Ovary (tissue), 3 donors: Measurements from ENCODE around the gene RRAD.
"Not testable (repeated sequence)": the region's sequence is repeated elsewhere in the genome, so short reads cannot be mapped to it uniquely, and the experiment has no call there.

Source experiments
- CTCF ChIP-seq, 3 donors: fragments of 450-650 bp in 2 of 3; fragments of 200-600 bp in 1 of 3; IDR thresholded peaks; one replicate each; pipeline versions ENCODE4 v1.5.1 to v1.8.0; 2016 to 2022; ENCODE audit warnings: antibody characterized with exemption in 3 of 3, mild to moderate bottlenecking in 1 of 3
- EP300 ChIP-seq: sonication (generic); formaldehyde crosslinking; IDR thresholded peaks from one replicate; pipeline ENCODE4 v1.6.1; 2017; ENCODE audit warnings: antibody characterized with exemption
- POLR2A ChIP-seq: fragments of 450-650 bp; IDR thresholded peaks from one replicate; pipeline ENCODE4 v1.6.1; 2017; ENCODE audit warnings: antibody characterized with exemption, mild to moderate bottlenecking, moderate library complexity
- donor health status: DM: no; HTN: no; CAD: no.

- not testable (repeated sequence) for TF ChIP-seq CTCF (IDR thresholded peaks at IDR 0.05); POLR2A; EP300
These were observed 30.2 kb upstream of the RRAD start for GRCh38 chr16:66955363-66956153.
